NCI-H748 (cell line): Measurements from ENCODE around the gene MADCAM1.
"Not testable (repeated sequence)": the region's sequence is repeated elsewhere in the genome, so short reads cannot be mapped to it uniquely, and the experiment has no call there.

ENCODE experiments used
- DNase-seq: peaks from one replicate; lab custom pipeline; 2025; ENCODE audit not compliant: unreplicated experiment; lab: John Stamatoyannopoulos, UW

The MADCAM1 gene

GRCh38 chr19:465056-465816, 31.1 kb upstream of the MADCAM1 start:
- no peak for DNase-seq

- no peak for DNase-seq
These were observed 28.7 kb upstream of the MADCAM1 start for GRCh38 chr19:467554-467953.

GRCh38 chr19:468587-469256, 27.6 kb upstream of the MADCAM1 start:
- DNase-seq: no peak

GRCh38 chr19:469833-470232, 26.5 kb upstream of the MADCAM1 start:
- DNase-seq: no peak

- no peak for DNase-seq
These were observed 25.6 kb upstream of the MADCAM1 start for GRCh38 chr19:470701-471100.

- no peak for DNase-seq
These were observed 24.1 kb upstream of the MADCAM1 start for GRCh38 chr19:472005-472858.

GRCh38 chr19:474126-475078, 21.9 kb upstream of the MADCAM1 start:
- no peak for DNase-seq

- DNase-seq: no peak
These were observed 20.9 kb upstream of the MADCAM1 start for GRCh38 chr19:475360-475759.

- no peak for DNase-seq
These were observed 17.9 kb upstream of the MADCAM1 start for GRCh38 chr19:478236-478903.

- DNase-seq: peak; percentile 16
These were observed 17.3 kb upstream of the MADCAM1 start for GRCh38 chr19:478976-479375.

- peak; percentile 31 for DNase-seq
These were observed 16.1 kb upstream of the MADCAM1 start for GRCh38 chr19:480016-480855.

- DNase-seq: not testable (repeated sequence)
These were observed 15.2 kb upstream of the MADCAM1 start for GRCh38 chr19:481100-481499.

GRCh38 chr19:482186-483041, 13.9 kb upstream of the MADCAM1 start:
- no peak for DNase-seq

- DNase-seq: no peak
These were observed 12.8 kb upstream of the MADCAM1 start for GRCh38 chr19:483332-484072.

GRCh38 chr19:484494-484893, 11.8 kb upstream of the MADCAM1 start:
- DNase-seq: no peak

GRCh38 chr19:485077-485476, 11.2 kb upstream of the MADCAM1 start:
- peak; percentile 56 for DNase-seq

- DNase-seq: peak; percentile 71
These were observed 10.6 kb upstream of the MADCAM1 start for GRCh38 chr19:485583-486236.
